GM04504 (cell line): Measurements from ENCODE around the gene IRF2.

Experiments
- DNase-seq: peaks from one replicate; pipeline ENCODE4 v3.0.0-alpha.2; 2012; ENCODE audit warnings: low read depth

The IRF2 gene

DNA sequence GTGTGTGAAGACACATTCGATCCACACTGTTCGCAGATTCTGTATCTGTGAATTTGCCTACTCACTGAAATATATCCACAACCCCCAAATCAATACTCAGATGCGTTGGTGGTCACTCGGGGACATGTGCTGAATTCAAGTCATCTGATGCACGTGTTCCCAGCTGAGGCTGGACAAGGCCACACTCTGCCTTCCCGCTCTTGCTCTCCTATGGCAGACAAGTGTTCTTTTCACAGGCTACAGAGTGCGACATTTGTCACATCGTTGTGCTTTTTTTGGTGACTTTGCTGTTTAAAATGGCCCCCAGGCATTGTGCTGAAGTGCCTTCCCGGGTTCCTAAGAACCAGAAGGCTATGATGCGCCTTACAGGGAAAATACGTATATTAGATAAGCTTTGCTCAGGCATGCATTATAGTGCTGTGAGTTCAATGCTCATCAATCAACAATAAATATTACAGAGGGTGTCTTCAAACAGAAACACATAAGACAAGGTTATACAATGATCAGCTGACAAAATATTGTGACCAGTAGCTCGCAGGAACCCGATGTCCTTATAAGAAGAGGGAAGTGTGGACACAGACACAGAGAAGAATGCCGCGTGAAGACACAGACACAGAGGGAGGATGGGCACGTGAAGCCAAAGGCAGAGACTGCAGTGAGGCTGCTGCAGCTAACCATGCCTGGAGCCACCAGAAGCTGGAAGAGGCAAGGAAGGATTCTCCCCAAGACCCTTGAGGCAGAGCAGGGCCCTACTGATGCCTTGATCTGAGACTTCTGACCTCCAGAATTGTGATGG lies 42.0 kb downstream of the IRF2 start:
- no peak for DNase-seq

DNA sequence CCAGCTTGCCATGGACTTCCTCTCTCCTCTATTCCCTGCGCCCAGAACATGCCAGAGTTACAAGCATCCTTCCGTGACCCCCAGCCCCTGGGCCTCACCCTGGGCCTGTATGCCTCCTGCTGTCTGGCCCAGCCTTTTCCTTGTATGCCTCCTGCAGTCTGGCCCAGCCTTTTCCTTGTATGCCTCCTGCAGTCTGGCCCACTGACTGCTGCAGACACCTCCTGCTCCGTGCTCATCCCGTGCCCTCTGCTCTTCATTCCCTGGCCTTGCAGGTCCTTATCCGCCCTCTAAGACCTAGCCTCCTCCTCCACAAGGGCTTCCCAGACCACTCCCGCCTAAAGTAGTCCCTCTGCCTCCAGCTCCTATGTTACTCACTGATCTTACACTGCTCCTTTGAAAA lies 44.2 kb downstream of the IRF2 start:
- DNase-seq = no peak

DNA sequence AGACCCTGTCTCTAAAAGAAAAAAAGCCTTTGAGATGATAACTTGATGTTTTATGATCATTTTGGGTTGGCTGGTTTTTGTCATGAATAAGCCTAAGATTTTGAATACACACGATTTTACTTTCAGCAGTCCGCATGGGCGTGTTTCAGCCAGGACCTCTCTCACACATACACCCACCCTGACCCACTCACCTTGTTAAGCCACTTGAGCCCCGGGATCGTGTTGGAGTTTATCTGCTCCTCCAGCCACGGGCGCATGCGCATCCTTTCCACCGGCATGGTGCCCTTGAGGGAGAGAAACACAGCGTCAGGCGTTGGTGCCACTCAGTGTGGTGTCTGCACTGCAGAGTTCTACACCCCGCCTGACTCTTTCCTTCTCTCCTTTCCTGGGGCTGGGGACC lies 45.6 kb downstream of the IRF2 start:
- no peak for DNase-seq

DNA sequence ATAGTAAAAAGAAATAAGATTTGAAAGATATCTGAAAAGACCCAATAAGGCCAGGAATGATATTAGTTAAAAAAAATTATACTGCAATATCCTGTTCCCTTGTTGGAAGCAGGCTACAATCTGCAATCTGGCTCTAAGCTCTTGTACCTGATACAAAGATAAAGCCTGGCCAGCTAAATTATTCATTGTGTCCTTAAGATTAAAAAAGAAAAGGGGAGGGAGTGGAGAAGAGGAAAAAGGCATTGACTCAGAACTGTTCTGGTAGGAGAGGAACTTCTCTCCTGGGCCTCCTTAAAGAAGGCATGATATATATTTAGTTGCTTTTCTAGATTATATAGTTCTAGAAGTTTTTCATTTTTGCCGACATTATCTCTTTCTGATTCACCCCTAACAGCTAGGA lies 46.7 kb downstream of the IRF2 start:
- DNase-seq = no peak

DNA sequence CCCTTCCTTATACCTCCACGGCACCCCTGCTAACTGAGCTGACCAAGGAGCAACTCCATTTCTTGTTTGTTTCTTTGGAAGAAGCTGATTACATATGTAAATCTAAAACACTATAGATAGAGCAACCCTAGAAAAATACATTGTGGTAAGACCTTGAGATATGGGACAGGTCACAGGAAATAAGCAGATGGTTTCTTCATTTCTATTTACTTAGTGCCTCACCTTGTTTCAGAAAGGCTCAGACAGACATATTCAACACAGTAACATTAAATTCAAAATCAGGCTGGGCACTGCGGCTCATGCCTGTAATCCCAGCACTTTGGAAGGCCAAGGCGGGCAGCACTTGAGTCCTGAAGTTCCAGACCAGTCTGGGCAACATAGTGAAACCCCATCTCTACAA lies 47.3 kb downstream of the IRF2 start:
- no peak for DNase-seq

DNA sequence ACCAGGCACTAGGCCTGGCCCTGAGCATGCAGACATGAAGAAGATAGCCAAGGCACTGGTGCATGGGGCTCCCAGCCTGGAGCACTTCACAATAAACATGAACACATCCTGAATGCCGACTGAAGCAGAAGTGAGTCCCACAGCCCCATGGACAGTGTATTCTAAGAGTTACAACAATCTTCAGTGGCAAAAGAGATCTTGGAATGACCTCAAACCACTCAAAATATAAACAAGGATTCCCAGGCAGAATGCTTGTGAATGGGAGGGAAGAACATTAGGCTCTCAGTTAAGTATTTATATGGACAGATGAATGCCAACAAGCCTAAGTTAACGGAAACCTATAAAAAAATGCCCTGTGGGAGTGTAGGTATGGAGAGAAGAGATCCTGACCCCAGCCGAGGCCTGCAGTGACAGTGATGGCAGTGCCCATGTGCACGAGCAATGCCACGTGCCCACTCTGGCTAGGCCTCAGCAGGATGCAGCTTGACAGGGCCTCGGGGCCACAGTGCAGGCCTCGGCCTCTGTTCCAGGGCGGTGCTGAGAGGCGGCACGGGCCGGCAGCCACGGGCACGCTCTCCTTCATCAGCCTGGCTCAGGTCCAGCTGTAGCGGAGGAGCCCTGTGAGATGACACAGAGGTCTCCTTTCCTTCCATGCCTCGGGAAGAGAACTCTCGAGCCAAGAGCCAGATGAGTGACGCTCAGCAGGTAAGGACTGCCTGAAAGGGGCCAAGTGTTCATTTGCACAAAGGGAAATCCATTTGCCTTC lies 49.2 kb downstream of the IRF2 start:
- DNase-seq = no peak

DNA sequence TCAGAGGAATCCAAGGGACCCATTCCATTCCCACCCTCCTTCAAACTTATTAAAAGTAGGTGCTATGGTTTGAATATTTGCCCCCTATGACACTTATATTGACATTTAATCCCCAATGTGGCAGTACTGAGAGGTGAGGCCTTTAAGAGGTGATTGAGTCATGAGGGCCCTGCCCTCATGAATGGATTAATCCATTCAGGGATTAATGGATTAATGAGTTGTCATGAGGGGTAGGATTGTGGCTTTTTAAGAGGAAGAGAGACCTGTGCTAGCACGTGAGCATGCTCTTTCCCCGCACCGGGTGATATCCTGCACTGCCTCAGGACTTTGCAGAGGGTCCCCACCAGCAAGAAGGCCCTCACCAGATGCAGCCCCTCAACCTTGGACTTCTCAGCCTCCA lies 50.1 kb downstream of the IRF2 start:
- DNase-seq = no peak

DNA sequence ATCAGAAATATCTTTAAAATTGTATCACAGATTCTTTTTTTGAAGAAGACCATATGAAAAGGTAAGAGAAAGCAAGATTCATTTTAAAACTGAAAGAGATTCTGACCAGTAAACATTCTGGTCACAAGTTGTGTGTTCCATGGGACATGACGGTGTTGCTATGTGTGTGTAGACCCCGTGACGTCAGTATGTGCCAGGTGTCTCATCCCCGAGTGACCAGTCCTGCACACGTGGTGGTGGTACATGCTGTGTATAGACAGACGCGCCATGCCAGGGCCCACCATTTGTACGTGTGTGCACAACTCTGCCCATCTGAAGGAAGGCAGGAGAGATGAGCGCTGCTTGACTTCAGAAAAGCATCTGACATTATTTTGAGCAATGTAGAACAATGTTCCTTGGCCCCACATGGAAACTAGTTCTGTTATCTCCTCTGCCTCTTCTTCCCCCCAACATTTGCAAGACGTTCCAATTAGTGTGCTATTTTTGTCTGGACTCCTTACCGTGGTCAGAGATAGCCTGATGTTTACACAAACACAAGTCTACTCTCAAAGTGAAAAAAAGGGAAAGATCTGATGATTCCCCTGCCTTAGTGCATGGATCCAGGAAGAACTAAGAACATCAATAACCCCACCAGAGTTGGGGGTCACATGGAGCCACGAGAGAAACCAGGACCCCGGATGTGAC lies 51.2 kb downstream of the IRF2 start:
- DNase-seq = no peak

DNA sequence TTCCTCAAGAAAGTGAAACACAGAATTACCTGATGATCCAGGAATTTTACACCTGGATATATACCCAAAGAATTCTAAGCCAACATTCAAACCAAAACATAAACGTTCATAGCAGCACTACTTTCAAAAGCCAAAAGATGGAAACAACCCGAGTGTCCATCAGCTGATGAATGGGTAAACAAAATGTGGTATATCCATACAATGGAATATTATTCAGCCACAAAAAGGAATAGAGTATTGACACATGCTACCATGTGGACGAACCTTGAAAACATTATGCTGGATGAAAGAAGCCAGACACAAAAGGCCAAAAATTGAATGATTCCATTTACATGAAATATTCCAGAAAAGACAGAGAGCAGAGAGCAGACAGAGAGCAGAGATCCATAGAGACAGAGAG lies 52.0 kb downstream of the IRF2 start:
- no peak for DNase-seq

DNA sequence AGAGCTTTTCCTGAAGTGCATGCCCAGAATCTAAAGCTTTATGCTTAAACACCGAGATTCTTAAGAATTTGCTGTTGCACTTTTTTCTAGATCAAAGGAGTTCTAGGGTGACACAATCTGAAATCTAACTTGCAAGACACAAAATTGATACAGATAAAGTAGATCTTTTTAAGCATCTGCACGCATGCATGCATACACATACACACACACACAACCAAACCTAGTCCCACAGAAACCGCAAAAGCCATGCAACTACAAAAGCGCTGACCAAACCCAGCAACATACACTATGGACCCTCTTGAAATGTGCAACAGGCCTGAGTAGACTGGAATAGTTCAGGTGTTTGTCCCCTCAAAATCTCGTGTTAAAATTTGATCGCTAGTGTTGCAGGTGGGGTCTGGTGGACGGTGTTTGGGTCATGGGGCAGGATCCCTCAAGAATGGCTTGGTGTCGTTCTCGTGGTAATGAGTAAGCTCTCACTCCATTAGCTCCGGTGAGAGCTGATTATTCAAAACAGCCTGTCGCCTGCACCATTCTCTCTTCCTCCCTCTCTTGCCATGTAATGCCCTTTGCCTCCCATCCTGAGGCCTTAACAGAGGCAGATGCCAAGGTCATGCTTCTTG lies 52.7 kb downstream of the IRF2 start:
- DNase-seq = no peak

DNA sequence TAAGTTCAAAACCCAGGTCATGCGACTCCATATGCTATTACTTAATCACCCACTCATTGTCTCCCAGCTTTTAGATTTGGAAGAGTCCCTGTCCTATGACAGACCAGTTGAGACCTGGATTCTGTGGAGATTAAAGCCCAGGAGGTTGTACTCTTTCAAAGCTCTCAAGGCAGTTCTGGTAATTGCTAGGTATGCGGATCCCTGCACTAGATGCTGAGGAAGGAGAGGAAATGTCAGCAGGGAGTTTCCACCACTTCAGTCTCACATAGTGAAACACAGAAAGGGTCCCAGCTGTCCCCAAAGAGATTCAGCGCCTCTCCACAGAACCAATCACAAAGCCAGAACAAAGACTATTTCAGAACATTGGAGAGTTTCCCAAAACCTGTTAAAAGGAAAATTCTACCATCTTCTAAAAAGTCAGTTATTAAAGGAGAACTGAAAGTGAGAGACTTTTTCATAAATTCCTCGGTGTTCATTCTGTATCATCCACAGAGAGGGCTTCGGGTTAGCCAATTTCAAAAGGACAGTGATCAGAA lies 53.4 kb downstream of the IRF2 start:
- DNase-seq = no peak

DNA sequence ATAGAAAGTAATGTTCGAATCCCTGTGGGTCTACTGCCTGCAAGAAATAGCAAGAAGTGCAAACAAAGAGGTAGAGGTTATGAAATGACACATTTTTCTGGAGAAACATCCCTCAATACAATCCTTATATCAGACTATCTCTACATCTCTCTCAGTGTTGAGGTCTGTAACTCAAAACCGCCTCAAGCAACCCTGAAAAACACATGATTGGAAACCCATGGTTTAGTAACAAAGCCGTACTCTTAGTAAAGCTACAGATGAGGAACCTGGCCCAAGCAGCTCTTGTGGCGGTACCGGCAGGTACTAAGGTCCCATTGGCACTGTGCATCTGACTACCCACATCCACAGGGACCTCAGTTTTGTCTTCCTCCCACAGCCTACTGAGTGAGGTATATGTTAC lies 53.9 kb downstream of the IRF2 start:
- DNase-seq = no peak

DNA sequence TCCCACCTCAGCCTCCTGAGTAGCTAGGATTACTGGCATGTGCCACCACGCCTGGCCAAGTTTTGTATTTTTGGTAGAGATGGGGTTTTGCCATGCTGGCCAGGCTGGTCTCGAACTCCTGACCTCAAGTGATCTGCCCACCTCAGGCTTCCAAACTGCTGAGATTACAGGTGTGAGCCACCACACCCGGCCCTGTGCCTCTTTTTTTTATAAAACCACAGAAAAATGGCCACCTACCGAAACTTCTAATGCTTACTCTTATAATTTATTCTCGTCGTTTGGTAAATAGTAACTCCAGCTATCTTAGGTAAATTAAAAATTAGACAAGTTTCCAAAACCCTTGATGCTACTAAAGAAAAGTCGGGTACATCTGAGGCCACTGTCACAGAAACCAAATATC lies 54.4 kb downstream of the IRF2 start:
- DNase-seq = no peak

DNA sequence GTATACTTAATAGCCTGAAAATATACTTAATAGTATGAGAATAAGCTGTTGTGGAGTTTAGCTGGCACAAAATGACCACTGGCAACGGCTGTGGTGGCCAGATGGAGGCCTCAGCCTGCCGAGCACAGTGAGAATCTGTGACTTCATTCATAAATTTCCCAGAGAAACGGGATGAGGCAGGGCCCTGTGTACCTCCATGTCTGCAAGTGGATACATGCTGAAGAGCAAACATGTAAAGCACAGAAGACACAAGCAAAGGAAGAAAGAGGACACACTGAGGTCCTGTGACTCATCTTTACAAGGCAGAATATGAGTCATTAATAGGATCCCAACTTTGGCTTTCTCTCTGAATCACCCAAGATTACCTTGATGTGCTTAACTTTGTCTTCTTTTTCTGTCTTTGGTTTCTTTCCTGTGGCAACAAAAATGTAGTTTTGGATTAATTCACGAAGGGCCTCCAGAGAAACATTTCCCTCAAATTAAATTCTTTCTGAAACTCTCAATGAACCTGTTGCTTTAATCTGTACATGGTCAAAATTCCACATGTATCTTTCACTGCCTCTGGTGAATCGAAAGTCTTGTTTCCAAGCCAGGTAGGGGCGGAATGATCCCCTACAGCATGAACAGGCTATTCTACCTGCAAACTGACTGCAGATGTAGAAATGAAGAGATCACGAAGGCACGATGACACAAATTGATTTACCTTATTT lies 56.4 kb downstream of the IRF2 start:
- DNase-seq = peak; percentile 66

DNA sequence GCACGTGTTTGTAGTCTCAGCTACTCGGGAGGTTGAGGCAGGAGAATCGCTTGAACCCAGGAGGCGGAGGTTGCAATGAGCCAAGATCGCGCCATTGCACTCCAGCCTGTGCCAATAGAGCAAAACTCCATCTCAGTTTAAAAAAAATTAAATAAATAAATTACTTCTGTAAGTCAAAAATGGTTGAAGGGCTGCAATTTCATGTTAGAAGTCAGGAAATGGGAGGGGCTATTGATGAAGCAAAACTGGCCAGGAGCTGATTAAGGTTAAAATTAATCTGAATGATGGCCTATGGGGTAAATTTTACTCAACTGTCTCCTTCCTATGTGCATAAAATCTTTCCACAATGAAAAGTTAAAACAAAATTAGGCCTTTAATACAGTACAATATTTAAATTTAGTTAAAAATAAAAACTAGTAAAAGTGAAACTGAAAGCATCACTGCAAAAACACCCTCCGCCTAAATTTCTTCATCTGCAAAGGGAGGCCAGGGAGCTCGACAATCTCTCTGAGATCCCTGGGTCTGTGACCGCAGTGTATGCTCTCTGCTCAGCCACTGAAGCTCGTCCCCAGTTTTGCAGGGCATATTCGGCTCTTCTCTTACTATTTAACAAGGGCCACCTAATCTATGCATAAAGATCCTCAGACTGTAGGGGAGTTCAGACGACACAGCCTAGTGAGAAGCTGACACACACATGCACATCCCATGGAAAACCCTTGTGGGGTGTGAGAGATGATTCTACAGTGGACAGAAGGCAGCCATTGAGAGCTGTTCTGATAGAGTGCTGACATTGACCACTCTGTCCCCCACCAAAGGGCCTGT lies 57.2 kb downstream of the IRF2 start:
- no peak for DNase-seq

DNA sequence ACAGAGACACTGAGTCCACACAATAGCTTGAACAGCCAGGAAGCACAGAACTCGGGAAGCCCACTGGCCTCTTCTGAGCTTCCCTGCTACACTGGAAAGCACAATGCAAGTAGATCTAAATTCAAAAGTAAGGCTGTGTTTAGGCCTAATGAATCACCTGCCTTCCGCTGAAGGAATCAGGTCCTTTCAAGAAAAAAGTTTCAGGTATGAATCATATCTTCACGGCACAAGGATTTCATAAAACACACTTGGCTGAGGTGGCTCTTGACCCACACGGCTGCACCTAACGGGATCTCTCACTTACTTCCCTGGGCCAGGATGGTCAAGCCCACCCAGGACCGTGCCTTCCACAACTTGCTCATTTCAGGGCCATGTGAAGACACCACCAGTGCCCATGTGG lies 59.3 kb downstream of the IRF2 start:
- no peak for DNase-seq

DNA sequence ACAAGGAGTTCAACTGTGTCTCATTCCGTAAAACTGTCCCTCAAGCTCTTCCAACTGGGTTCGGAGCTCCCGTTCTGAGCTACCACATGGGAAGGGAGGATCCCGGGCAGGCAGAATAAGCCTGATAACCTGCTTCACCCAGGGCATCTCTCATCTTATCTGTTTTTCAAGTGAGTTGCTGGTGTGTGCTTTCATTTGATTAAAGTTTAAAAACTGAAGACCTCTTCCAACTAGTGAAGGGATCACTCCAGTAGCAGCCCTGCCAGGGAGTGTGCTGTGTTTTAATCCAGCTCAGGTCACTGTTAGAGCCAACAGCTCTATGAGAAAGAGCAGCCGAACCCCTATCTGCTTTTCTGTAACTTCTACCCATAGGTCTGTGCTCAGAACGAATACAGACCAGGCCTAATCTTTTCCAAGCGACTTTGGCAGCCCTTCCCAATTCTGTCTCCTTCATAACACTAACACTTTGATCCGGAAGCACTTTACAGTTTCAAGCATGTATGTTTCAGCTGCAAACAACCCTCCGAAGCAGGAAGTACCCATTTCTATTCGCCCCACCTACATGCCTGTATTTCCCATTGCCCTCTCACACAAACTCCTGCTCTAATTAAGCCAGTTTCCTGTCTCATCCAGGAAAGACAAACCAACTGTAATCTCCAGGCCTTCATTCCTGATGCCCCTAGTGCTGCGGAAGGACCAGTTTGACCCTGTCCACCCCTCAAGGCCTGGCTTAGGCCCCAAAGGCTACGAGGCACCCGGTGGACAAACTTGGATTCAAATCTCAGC lies 60.9 kb downstream of the IRF2 start:
- no peak for DNase-seq

DNA sequence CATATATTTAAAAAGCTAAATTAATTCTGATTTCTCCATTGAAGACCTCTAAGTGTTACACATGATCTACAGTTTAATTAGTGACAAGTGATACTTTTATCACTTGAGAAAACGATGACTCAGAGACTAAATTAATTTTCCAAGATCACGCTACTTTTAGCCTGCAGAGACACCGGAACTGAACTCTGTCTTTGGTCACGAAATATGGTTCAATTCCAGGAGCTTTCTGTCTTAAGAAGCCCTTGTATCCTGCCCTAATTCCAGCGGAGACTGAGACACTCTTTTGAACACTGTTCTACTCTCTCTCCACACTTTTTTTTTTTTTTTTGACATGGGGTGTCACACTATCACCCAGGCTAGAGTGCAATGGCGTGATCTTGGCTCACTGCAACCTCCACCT lies 63.6 kb downstream of the IRF2 start:
- no peak for DNase-seq

DNA sequence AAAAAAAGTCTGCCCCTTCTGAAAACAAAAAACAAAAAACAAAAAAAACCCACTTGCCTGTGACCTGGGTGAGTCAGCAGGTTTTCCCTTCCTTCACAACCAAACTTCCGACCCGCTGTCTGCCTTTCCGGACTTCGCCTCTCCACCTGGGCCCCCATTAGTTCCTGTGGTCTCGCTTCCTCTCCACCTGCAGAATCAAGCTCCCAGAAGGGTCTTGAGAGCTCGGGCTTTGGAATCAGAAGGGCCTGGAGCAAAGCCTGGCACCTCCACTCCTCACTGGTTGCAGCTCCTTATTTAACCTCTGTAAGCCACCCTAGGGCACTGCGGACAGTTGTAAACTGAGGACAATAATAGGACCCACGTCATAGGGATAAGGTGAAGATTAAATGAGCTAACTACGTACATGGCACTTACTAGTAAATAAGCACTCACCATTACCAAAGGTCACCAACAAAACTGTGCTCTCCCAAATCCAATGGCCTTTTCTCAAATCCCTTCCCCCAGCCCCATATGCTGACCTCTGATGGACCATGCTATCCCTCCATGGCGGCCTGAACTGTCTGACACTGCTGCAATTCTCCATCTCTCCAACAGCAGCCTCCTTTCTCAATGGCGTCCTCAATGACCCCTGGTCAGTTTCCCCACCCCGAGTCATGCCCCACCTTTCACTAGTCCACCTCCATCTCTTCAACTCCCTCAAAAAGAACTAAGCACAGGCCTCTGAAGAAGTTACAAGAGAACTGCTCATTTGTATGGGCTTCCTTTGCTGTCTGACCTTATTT lies 64.2 kb downstream of the IRF2 start:
- no peak for DNase-seq
